Hippocampal formation (tissue), 2 donors: ENCODE measurements around the gene TRAK2.
A peak's percentile ranks its signal among the peaks of the same experiment; 100 is the strongest.
"Not testable (repeated sequence)": the region's sequence is repeated elsewhere in the genome, so short reads cannot be mapped to it uniquely, and the experiment has no call there.

Source experiments
- DNase-seq, 2 donors: peaks; one replicate each; lab custom pipeline; 2025; lab: John Stamatoyannopoulos, UW

Gene TRAK2

DNA sequence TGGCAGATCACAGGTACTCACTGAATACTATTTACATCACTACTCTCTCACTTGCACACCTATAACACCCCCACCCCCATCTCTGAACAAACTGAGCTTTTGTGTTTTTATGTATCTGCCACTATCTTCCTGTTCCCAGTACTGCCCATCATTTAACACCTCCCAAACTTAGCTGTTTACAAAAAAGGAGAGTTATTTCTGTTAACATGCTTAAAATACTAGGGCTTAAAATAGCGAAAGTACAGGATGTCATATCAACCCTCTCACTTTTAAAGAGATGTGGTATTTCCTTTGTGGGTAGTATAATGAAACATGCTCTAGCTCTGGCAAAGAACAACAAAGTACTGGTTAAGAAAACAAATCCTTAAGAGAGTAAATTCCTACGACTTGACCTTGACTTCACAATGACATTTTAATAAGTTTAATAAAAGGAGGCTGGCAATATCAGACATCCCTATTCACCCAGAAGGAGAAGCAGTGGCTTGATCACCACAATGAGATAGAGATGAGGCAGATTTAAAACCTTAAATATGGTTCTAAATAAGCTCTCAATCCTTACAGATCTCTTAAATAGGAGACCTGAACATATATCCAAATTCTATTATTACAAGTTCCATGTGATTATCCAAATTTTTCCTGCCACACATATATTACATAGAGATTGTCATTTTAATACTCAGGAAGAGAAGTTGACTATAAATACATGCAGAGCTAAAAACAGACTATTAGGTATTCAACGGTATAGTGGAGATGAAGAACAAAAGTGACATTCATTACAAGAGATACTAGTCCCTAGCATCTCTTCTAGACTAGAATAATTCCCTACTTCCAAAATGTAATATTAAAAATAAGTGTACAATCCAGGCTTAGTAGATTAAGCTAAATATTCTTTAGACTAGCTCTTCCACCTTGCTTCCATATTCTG lies 36.9 kb downstream of the TRAK2 start:
- DNase-seq = no peak

DNA sequence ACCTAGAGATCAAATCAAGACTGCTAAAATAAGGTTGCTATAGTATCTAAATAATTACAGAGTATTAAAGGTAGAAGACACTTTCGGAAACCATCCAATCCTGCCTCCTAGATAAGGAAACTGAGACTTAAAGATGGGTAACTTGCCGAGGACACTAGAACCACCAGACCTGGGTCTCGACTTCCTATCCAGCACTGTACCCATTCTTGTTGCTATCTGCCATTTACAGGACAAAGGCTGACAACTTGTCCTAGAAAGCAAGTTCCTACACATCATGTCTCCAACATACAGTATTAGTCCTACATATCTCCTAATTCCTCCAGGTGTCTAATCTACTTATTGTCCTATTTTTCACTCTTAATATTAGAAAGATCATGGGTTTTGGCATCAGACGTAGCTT lies 37.7 kb downstream of the TRAK2 start:
- no peak for DNase-seq

DNA sequence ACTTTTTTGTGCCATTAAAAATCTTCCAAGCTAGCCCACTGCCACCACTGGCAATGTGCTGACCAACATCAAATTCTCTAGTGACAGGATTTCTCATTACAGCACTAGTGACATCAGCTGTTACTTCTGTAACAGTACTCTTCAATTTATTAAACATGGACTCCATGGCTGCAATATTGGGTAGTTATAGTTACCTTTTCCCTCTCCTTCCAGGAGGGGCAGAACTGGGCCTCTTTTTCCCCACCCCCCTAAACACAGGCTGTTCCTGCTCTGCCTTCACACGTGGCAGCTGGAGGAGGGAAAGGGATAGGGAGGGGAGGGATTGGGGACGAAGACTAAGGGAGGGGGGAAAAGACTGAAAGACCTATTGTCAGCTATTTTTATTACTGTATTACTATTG lies 38.1 kb downstream of the TRAK2 start:
- no peak for DNase-seq

DNA sequence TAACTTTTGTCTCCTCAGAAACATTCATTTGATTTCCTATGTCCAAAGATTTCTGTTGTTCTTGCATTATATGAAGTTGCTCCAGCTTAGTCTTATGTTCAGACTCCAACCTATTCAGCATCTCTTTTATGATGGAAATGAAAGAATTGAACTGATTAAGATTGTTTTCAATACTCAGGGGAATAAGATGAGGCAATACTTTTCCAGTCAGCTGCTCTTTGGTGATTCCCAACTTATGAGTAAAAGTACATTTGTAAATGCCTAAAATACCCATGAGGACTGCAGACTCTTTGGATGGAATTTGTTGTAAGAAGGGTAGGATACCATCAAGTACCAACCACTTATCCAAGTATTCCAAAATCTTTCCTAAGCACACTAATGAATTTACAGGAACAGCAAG lies 39.8 kb downstream of the TRAK2 start:
- no peak for DNase-seq

DNA sequence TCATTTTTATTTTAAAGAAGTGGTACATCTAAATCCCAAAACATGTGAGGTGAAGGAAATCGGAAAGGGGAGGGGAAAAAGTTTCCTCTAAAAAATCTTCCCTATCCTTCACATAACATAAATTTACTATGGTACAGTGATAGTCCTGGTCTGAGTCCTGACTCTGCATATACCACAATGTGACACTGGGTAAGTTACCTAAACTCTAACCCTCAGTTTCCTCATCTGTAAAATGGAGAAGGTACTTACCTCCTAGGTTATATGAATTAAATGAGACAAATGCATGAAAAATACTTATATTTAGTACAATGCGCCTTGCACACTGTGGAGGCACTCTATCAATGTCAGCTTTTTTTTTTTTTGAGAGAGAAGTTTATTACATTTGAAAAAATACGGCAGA lies 42.3 kb downstream of the TRAK2 start:
- DNase-seq = no peak

DNA sequence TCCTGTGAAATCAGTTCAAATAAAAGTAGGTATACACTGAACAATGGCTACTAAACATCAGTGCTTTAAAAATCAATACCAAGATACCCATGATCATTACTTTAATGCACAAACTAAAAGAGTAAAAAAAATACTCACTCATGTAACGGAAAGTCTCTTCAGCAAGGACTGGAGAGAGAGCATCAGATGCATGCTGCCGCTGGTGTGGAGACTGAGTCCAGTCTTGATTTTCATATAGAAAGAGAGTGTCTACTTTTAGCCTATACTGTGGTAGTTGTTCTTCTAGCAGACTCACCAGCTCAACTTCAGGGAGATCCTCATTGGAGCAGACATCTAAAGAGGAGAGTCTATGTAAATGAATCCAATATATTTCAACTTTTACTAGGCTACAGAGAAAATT lies 44.0 kb downstream of the TRAK2 start:
- no peak for DNase-seq

DNA sequence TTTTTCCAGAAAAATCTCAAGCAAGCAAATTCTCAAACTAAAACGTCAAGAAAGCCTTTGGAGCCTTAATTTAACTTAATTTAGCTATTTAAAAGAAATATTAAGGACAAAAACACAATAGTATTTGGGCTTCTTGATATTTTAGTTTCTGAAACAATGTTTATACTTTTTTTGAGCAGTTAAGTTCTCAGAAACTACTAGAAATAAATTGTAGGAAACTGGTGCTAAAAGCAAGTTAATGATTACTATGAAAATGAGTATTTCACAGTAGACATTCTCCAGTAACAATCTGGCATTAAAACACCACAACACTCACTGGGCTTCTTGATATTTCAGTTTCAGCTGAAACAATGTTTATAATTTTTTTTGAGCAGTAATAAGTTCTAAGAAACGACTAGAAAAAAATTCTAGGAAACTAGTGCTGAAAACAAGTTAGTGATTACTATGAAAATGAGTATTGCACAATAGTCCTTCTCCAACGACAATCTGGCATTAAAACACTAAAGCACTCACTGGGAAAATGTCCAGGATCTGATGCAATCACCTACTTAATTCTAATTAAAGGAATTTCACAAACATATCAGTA lies 45.1 kb downstream of the TRAK2 start:
- DNase-seq = peak in 1 of 2 donors; percentile 43

DNA sequence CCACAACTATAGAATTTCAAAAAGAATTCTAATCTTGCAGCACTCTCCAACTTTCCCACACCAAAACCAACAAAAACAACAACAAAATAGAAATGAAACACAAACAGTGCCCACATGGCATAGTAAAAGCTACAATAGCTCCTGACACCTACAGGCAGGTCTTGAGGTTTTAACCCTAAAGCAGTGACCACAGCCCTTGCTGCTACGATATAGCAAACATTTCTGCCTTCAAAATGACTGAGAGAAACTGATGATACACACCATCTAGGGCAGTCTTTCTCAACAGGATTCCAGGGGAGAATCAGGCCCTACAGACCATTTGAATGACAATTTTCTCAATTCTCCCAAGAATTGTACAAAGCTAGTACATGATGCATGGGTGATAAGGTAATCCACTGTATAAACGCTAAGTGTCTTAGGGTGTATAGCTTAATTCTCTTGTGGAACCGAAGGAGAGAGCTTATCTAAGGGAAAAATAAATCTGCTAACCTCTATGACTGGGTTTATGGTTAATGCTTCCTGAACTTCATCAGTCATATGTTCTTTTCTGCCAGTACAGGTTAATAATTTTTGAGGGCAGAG lies 46.5 kb downstream of the TRAK2 start:
- no peak for DNase-seq

DNA sequence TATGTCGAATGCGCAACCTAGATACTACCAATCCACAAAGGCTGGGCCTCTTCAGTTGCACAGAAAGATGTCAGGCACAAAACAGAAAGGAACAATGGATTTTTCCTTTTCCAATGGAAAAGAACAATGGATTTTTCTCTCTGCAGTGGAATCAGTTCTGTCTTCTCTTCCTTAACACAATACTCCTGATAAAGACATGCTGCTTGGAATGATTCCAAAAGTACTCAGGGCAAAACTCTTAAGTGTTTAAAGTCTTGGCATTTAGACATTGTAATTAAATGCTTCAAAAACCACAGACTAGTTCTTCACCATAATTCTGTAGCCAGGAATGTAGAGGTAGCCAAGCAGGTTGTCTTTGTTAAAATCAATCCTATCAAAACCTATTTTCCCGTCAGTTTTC lies 47.4 kb downstream of the TRAK2 start:
- no peak for DNase-seq

DNA sequence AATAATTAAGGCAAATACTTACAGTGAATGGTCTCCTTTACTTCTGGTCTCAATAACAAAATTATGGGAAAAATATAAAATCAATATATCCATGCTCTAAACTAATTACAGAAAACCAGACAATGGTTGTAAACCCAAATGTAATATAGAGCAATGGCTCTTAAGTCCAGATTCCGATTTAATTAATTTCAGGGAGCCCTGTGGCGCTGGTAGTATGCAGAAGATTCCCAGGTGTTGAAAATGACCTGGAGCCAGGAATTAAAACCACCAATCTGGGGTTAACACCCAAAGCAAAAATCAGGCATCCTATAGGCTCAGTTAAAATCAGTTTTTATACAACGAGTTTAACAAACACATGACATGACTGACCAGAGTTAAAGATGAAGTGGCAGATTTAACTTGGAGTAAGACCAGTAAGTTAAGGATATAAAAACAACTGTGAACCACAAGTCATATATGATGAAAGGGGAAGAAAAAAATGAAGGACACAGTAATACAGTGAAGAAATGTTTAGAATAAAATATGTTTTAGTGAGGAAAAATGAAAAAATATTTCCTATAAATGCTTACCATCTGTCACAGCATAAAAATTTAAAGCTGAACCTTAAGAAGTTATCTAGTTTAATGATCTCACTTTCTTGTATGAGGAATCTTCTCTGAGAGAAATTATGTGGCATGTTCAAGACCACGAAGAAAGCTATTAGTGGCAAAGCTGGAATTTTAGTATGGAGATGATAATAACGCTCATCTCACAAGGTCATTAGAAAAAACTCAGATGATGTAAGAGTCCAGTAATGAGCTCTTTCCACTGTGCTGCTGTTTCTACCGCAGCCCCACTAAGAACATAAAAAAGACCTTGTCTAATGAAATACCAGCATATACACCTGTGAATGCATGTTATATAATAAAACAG lies 48.4 kb downstream of the TRAK2 start:
- DNase-seq = no peak

DNA sequence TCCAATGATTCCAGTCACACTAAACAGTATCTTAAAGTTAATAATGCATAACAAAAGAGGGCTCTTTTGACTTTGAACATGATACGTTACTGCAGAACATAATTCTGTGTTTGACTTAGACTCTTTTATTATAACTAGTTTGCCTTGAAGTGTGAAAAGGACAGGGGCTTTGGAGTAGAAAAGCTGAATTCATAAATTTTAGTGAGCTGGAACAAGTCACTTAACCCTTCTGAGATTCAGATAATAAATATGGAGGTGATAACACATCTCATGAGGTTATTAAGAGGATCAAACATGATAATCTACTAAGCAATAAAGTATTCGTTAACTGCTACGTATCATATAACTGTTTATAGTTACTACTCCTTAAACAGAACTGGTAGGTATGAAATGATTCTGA lies 49.4 kb downstream of the TRAK2 start:
- DNase-seq = no peak

DNA sequence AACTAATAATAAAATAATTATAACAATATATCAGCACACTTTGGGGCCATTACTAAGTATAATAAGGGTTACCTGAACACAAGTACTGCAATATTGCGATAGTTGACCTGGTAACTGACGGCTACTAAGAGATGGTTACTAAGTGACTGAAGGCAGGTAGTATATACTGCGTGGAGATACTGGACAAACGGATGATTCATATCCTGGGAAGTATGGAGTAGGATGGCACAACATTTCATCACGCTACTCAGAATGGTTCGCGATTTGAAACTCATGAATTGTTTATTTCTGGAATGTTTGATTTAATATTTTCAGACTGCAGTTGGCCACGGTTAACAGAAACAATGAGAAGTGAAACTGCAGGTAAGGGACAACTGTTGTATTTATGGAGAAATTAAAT lies 54.7 kb downstream of the TRAK2 start:
- no peak for DNase-seq

DNA sequence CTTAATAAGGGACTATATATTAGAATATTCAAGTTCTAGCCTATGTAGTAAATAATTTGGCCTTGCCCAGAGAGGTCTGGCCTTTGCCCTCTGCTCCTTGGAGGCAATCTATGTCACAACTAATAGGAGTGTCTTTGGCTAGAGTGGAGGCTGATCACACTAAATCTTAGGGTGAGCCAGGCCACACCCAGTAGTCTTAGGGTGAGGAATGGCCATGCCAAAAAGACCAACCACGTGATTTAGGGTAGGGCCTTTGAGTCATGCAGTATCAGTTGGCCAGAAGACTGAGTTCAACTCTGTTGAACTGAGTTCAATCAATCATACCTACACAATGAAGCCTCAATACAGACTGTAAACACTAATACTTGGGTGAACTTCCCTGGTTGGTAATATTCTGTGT lies 68.1 kb downstream of the TRAK2 start:
- no peak for DNase-seq

DNA sequence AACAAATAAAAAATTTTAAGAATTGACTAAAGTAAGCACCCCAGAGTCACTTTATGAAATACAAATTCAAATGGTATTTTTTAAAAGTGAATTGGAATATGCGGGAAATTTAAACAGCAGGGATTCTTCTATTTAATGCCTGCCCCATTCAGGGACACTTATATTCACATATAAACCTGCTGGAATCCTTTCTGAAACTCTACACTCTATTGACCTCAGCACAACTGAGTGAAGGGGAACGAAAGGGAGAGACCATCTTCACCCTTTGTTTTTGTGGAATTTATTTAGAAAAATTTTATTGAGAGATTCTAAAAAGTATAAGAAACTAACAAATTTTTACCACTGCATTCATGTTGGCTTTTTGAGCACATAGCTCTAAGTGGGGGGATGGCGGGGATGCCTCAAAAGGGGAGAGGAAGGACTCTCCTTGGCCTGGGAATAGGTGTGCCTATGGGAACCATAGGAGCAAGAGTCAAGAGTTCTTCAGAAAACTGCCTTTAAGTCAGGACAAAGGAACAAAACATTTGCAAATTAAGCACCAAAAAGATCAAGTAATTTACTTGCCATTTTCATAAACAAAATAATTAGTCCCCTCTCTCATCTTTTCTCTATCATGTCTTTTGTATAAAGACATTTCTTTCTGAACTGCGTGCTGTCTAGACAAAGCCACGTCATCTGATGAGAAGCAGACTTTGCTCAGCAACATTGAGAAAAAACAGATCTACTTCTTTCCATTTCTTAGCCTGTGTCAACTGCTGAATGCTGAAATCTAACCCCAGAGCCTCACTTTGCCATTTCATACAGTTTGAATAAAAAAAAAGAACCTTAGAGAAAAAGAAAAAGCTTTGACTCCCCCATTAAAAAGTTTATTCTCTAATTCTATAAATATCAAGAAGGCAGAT lies 72.5 kb downstream of the TRAK2 start:
- DNase-seq = no peak

DNA sequence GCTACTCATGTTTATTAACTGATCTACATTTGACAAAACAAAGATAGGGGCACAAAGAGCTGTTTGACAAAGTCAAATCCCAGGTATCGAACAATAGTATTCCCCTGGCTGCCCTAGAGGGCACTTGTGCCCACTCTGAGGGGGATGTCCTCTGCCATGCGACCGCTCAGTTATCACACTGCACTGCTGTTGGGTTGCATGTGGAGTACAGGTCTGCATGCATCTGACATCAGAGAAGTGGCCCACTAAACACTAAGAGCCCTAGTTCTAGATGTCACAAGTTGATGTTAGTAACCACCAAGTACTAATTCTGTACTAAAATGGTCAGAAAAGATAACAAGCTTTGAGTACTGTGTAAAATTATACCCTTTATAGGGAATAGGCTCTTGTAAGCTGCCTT lies 74.0 kb downstream of the TRAK2 start:
- DNase-seq = no peak

DNA sequence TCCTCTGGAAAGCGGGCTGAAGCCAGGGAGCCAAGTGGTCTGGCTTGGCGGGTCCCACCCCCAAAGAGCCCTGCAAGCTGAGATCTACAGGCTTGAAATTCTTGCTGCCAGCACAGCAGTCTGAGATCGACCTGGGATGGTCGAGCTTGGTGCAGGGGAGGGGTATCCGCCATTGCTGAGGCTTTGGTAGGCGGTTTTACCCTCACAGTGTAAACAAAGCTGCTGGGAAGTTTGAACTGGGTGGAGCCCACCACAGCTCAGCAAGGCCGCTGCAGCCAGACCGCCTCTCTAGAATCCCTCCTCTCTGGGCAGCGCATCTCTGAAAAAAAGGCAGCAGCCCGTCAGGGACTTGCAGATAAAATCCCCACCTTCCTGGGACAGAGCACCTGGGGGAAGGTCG lies 81.5 kb downstream of the TRAK2 start:
- no peak for DNase-seq

DNA sequence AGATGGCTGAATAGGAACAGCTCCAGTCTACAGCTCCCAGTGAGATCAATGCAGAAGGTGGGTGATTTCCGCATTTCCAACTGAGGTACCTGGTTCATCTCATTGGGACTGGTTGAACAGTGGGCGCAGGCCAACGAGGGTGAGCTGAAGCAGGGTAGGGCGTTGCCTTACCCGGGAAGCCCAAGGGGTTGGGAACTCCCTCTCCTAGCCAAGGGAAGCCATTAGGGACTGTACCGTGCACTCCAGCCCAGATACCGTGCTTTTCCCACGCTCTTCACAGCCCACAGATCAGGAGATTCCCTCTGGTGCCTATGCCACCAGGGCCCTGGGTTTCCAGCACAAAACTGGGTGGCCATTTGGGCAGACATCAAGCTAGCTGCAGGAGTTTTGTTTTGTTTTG lies 81.9 kb downstream of the TRAK2 start:
- not testable (repeated sequence) for DNase-seq

DNA sequence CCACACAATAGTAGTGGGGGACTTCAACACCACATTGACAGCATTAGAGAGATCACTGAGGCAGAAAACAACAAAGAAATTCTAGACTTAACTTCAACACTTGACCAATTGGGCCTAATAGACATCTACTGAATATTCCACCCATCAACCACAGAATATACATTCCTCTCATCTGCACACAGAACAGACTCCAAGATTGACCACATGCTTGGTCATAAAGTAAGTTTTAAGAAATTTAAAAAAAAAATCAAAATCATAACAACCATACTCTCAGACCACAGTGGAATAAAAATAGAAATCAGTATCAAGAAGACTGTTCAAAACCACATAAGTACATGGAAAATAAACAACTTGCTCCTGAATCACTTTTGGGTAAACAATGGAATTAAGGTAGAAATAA lies 85.1 kb downstream of the TRAK2 start:
- no peak for DNase-seq

DNA sequence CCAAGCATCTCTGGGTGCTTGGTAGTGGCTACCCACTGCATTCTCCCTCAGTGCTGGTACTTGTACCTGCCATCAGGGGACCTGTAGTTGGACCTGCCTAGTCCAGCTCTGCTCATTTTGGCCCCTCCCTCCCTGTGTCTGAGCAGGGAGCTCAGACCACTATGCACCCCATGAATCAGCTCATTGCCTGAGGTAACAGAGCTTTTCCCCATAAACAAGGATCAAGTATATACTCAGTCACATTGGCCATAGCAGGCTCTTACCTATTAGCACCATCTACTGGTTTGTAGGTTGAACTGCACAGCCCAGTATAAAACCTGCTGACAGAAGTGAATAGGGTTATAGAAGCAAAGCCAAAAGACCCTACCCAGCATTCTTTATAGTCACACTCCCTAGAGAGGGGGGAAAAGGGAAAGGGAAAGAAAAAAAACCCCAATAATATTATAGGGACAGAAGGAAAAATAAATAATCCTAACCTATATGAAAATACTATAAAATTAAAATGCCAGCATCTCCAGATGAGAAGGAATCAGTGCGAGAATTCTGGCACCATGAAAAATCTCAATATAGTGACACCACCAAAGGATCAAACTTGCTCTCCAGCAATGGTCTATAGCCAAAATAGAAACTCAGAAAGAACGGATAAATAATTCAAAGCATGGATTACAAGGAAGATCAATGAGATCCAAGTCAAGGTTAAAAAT lies 87.2 kb downstream of the TRAK2 start:
- peak in 1 of 2 donors; percentile 0 for DNase-seq

DNA sequence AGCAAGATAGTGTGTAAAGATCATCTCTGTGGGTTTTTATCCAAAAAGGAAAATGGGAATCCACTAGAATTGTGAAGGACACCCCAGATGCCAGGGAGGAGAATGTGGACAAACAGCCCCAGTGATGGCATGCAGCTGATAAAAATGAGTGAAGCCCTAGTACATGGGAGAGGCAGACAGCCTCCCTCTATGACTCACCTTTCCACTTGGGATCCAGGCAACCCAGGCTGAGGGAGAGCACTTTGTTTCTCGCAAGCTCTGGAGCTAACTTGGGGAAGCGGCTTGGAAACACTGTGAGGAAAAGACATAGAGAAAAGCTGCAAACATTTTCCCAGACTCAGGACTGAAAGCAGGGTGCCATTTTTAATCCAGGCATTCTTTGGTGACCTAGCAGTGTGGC lies 88.9 kb downstream of the TRAK2 start:
- DNase-seq = no peak
